ENCODE measurements around the gene VTI1B.

Gene VTI1B

GRCh38 chr14:67675219-67675582, 769 bp upstream of the VTI1B start:
- DNase-seq, result no peak

GRCh38 chr14:67674139-67674479, 323 bp downstream of the VTI1B start:
- DNase-seq, result peak; percentile 65

GRCh38 chr14:67673451-67673850, 981 bp downstream of the VTI1B start:
- DNase-seq, result no peak

GRCh38 chr14:67668559-67668958, 5.9 kb downstream of the VTI1B start:
- DNase-seq, result no peak

GRCh38 chr14:67666750-67667449, 7.5 kb downstream of the VTI1B start:
- DNase-seq, result no peak

GRCh38 chr14:67665868-67666267, 8.6 kb downstream of the VTI1B start:
- no peak for DNase-seq

- no peak for DNase-seq
These were observed 10.8 kb downstream of the VTI1B start for GRCh38 chr14:67663633-67664032.

GRCh38 chr14:67653651-67654280, 20.7 kb downstream of the VTI1B start:
- DNase-seq, result no peak

- DNase-seq, result no peak
These were observed 22.2 kb downstream of the VTI1B start for GRCh38 chr14:67652189-67652588.

- no peak for DNase-seq
These were observed 23.7 kb downstream of the VTI1B start for GRCh38 chr14:67650694-67651093.

GRCh38 chr14:67650151-67650550, 24.3 kb downstream of the VTI1B start:
- DNase-seq, result no peak

- DNase-seq, result no peak
These were observed 28.3 kb downstream of the VTI1B start for GRCh38 chr14:67646131-67646530.

GRCh38 chr14:67645414-67645813, 29.0 kb downstream of the VTI1B start:
- no peak for DNase-seq

- no peak for DNase-seq
These were observed 30.0 kb downstream of the VTI1B start for GRCh38 chr14:67644428-67644827.

GRCh38 chr14:67643713-67644112, 30.7 kb downstream of the VTI1B start:
- no peak for DNase-seq

GRCh38 chr14:67641902-67642749, 32.3 kb downstream of the VTI1B start:
- DNase-seq, result no peak

- no peak for DNase-seq
These were observed 33.0 kb downstream of the VTI1B start for GRCh38 chr14:67641480-67641879.

GRCh38 chr14:67638642-67639041, 35.8 kb downstream of the VTI1B start:
- DNase-seq, result no peak

GRCh38 chr14:67636361-67636919, 38.0 kb downstream of the VTI1B start:
- DNase-seq, result no peak

- no peak for DNase-seq
These were observed 40.8 kb downstream of the VTI1B start for GRCh38 chr14:67633451-67634147.

GRCh38 chr14:67630938-67631337, 43.5 kb downstream of the VTI1B start:
- DNase-seq, result no peak

- no peak for DNase-seq
These were observed 44.2 kb downstream of the VTI1B start for GRCh38 chr14:67630186-67630585.

GRCh38 chr14:67627519-67627918, 46.9 kb downstream of the VTI1B start:
- no peak for DNase-seq
